ENCODE results near the gene ARMC3. TPM values are rescaled to one million over a fixed set of nuclear protein-coding genes. Genes with fewer than 3 reads are reported as not detected.

ARMC3 gene
- total RNA-seq, 1 experiment from 2014 or later, result 0.09 TPM

GRCh38 chr10:23058366-23058765, 130.5 kb downstream of the ARMC3 start:
- no peaks in the 10 kb centered on the region for H3K79me1 ChIP-seq (ENCODE audit: insufficient read depth, low read depth, low read length, poor library complexity, severe bottlenecking)
- H3K23ac ChIP-seq (ENCODE audit: insufficient read length, low read depth, low read length), result no peak overlapping the region
- H2BK12ac ChIP-seq (ENCODE audit: insufficient read length, low read depth, low read length), result no peak overlapping the region
- no peak overlapping the region for H2BK120ac ChIP-seq (ENCODE audit: low read depth, low read length, poor library complexity, severe bottlenecking)
- no peak overlapping the region for H3K27ac ChIP-seq (ENCODE audit: insufficient read length, low read depth, low read length)
- H3K18ac ChIP-seq (ENCODE audit: insufficient read length, low read depth, low read length), result no peak overlapping the region
- H3T11ph ChIP-seq (ENCODE audit: low read length), result no peak overlapping the region
- no peak overlapping the region for H2BK20ac ChIP-seq (ENCODE audit: low read depth, low read length, poor library complexity, severe bottlenecking)
- H2BK5ac ChIP-seq (ENCODE audit: insufficient read length, low read length), result no peak overlapping the region
- H3K9ac ChIP-seq (ENCODE audit: extremely low read depth, insufficient read length, low read length), result no peak overlapping the region
- H3K4me3 Mint-ChIP-seq, result no peak overlapping the region
- no peak overlapping the region for H3K4me2 ChIP-seq (ENCODE audit: insufficient read depth, insufficient read length, low read length)
- H2BK15ac ChIP-seq (ENCODE audit: low read depth, low read length), result no peak overlapping the region
- H4K91ac ChIP-seq (ENCODE audit: insufficient read length, low read depth, low read length), result no peak overlapping the region
- no peaks in the 10 kb centered on the region for H3K79me2 ChIP-seq (ENCODE audit: insufficient read depth, low read length)
- peaks cover 0 to 10% (median 3%) of the 10 kb centered on the region in 3 experiments; a peak in 3 of 7 replicates for H3K36me3 Mint-ChIP-seq (ENCODE audit: insufficient read depth in 1 of 3, low read depth in 3 of 3)
- no peak overlapping the region for H3K56ac ChIP-seq (ENCODE audit: insufficient read length, low read depth, low read length)
- H3K27ac Mint-ChIP-seq, result no peak overlapping the region
- H3K4me1 ChIP-seq (ENCODE audit: insufficient read depth, low read length), result peaks cover 15% of the 10 kb centered on the region; the same call in 1 of the 2 replicates
- DNase-seq, result no peak
- no peaks in the 10 kb centered on the region for H3K9me3 ChIP-seq (ENCODE audit: control insufficient read depth, low read depth, low read length)
- no peaks in the 10 kb centered on the region for H4K20me1 ChIP-seq (ENCODE audit: control insufficient read depth, insufficient read depth, insufficient read length)
- H3K27me3 Mint-ChIP-seq (ENCODE audit: low read depth), result no peaks in the 10 kb centered on the region; the same call in 1 of the 2 replicates
- H3K14ac ChIP-seq (ENCODE audit: insufficient read depth, low read length), result no peak overlapping the region
- no peak overlapping the region for H4K8ac ChIP-seq (replicated peaks; ENCODE audit: insufficient read length, low read depth, low read length)
- H3K4me1 Mint-ChIP-seq, result peaks cover 62% of the 10 kb centered on the region in 2 experiments
- H4K5ac ChIP-seq (ENCODE audit: insufficient read length, low read depth, low read length), result no peak overlapping the region
- no peaks in the 10 kb centered on the region for H3K23me2 ChIP-seq (ENCODE audit: insufficient read length, low read depth, low read length, poor library complexity, severe bottlenecking)
- H3K27me3 ChIP-seq (ENCODE audit: insufficient read depth, low read length), result no peaks in the 10 kb centered on the region
- peaks cover 4 to 12% of the 10 kb centered on the region in 2 experiments; a peak in 3 of 5 replicates for H3K9me3 Mint-ChIP-seq
- no peak for TF ChIP-seq CTCF (conservative IDR thresholded peaks at IDR 0.05)
- no peak overlapping the region for H3K4ac ChIP-seq (ENCODE audit: low read depth, low read length)
- no peak overlapping the region for H2AK5ac ChIP-seq (ENCODE audit: insufficient read length, low read length)
- no peak overlapping the region for H2AFZ ChIP-seq (ENCODE audit: low read length)
- no CpG with 5 or more reads among the region's 3 CpGs for WGBS (ENCODE audit: extremely low coverage, insufficient read length, low lambda C conversion rate)

Data from H9 (cell line).